WERI-Rb-1 (cell line): ENCODE results near the gene AANAT.

Experiments used
- DNase-seq: peaks from one replicate; pipeline ENCODE4 v3.0.0-alpha.2; 2020
- H3K27ac ChIP-seq: fragments of 250-450 bp; sonication (Bioruptor Pico); 2 replicates; pipeline ENCODE4 v1.5.1; 2020; ENCODE audit warnings: mild to moderate bottlenecking, moderate library complexity
- H3K27me3 ChIP-seq: fragments of 250-450 bp; sonication (Bioruptor Pico); 2 replicates; pipeline ENCODE4 v1.5.1; 2021; ENCODE audit warnings: mild to moderate bottlenecking, low read depth, moderate library complexity; ENCODE audit not compliant: insufficient read depth, severe bottlenecking
- H3K36me3 ChIP-seq: fragments of 250-450 bp; sonication (Bioruptor Pico); 2 replicates; pipeline ENCODE4 v1.5.1; 2020; ENCODE audit warnings: mild to moderate bottlenecking, moderate library complexity
- H3K4me3 ChIP-seq: 2 replicates; pipeline ENCODE4 v1.5.1; 2011; ENCODE audit warnings: low read depth, mild to moderate bottlenecking, control low read depth, low read length
- H3K9me3 ChIP-seq: fragments of 250-450 bp; sonication (Bioruptor Pico); 2 replicates; pipeline ENCODE4 v1.5.1; 2021; ENCODE audit warnings: mild to moderate bottlenecking, moderate library complexity; ENCODE audit not compliant: severe bottlenecking
- CTCF ChIP-seq: IDR thresholded peaks from 2 replicates; pipeline ENCODE4 v1.5.1; 2011; ENCODE audit warnings: low read depth, mild to moderate bottlenecking, control low read depth, inconsistent platforms, low read length

The AANAT gene

GRCh38 chr17:76444518-76445311, 22.7 kb upstream of the AANAT start:
- H3K9me3 ChIP-seq: no peaks in the 10 kb centered on the region
- no peak overlapping the region for H3K4me3 ChIP-seq
- peaks cover 11% of the 10 kb centered on the region for H3K36me3 ChIP-seq
- DNase-seq: no peak
- TF ChIP-seq CTCF: no peak
- no peak overlapping the region for H3K27ac ChIP-seq
- no peaks in the 10 kb centered on the region for H3K27me3 ChIP-seq

- H3K27ac ChIP-seq: no peak overlapping the region
- TF ChIP-seq CTCF: no peak
- DNase-seq: no peak
- peaks cover 9% of the 10 kb centered on the region for H3K36me3 ChIP-seq
- no peak overlapping the region for H3K4me3 ChIP-seq
- H3K9me3 ChIP-seq: no peaks in the 10 kb centered on the region
- no peaks in the 10 kb centered on the region for H3K27me3 ChIP-seq
Observed at GRCh38 chr17:76445697-76446448, 21.5 kb upstream of the AANAT start.

- H3K9me3 ChIP-seq: no peaks in the 10 kb centered on the region
- H3K27ac ChIP-seq: no peak overlapping the region
- DNase-seq: no peak
- peaks cover 16% of the 10 kb centered on the region for H3K36me3 ChIP-seq
- no peak for TF ChIP-seq CTCF
- no peak overlapping the region for H3K4me3 ChIP-seq
- no peaks in the 10 kb centered on the region for H3K27me3 ChIP-seq
Observed at GRCh38 chr17:76446449-76447231, 20.8 kb upstream of the AANAT start.

GRCh38 chr17:76447931-76448652, 19.3 kb upstream of the AANAT start:
- no peak overlapping the region for H3K4me3 ChIP-seq
- no peak overlapping the region for H3K27ac ChIP-seq
- no peak for DNase-seq
- H3K27me3 ChIP-seq: no peaks in the 10 kb centered on the region
- H3K9me3 ChIP-seq: no peaks in the 10 kb centered on the region
- no peak for TF ChIP-seq CTCF
- H3K36me3 ChIP-seq: peaks cover 16% of the 10 kb centered on the region

- no peak for DNase-seq
- no peaks in the 10 kb centered on the region for H3K27me3 ChIP-seq
- H3K4me3 ChIP-seq: no peak overlapping the region
- H3K9me3 ChIP-seq: no peaks in the 10 kb centered on the region
- TF ChIP-seq CTCF: no peak
- H3K27ac ChIP-seq: no peak overlapping the region
- H3K36me3 ChIP-seq: peaks cover 12% of the 10 kb centered on the region
Observed at GRCh38 chr17:76449126-76449525, 18.3 kb upstream of the AANAT start.
